Neural progenitor cell (in vitro differentiated cells): Measurements from ENCODE around the gene COL9A2.

ENCODE experiments used
- EZH2 ChIP-seq: fragments of 200-600 bp; sonication (generic); IDR thresholded peaks from 2 replicates; pipeline ENCODE4 v1.6.1; 2017; ENCODE audit warnings: antibody characterized with exemption, mild to moderate bottlenecking, moderate library complexity
- EZH2phosphoT487 ChIP-seq: fragments of 200-600 bp; sonication (generic); IDR thresholded peaks from 2 replicates; pipeline ENCODE4 v1.6.1; 2017; ENCODE audit warnings: antibody characterized with exemption
- TF ChIP-seq, protein P1 (sequence below): fragments of 200-600 bp; sonication (generic); IDR thresholded peaks from 2 replicates; pipeline ENCODE4 v1.5.1; 2017; ENCODE audit warnings: antibody characterized with exemption, mild to moderate bottlenecking

GRCh38 chr1:40303790-40304189, 13.3 kb downstream of the COL9A2 start:
- TF ChIP-seq, protein P1, sequence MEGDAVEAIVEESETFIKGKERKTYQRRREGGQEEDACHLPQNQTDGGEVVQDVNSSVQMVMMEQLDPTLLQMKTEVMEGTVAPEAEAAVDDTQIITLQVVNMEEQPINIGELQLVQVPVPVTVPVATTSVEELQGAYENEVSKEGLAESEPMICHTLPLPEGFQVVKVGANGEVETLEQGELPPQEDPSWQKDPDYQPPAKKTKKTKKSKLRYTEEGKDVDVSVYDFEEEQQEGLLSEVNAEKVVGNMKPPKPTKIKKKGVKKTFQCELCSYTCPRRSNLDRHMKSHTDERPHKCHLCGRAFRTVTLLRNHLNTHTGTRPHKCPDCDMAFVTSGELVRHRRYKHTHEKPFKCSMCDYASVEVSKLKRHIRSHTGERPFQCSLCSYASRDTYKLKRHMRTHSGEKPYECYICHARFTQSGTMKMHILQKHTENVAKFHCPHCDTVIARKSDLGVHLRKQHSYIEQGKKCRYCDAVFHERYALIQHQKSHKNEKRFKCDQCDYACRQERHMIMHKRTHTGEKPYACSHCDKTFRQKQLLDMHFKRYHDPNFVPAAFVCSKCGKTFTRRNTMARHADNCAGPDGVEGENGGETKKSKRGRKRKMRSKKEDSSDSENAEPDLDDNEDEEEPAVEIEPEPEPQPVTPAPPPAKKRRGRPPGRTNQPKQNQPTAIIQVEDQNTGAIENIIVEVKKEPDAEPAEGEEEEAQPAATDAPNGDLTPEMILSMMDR, result no peak
- TF ChIP-seq EZH2phosphoT487, result no peak
- no peak for TF ChIP-seq EZH2
